Activated T-helper 17 cell treated with anti-CD3 and anti-CD28 coated beads, Interleukin-2, amount 50 U/mL, for 72 hours (primary cell): ENCODE data around the gene REG4. TPM values are rescaled to one million over a fixed set of nuclear protein-coding genes. Genes with fewer than 3 reads are reported as not detected.

Source experiments
- ATAC-seq: fragments of 150-1000 bp; cut with Tn5 transposase; replicated peaks from 2 replicates; pipeline ENCODE4 v1.10.0; 2021; ENCODE audit warnings: mild to moderate bottlenecking, moderate library complexity
- H3K27ac Mint-ChIP-seq: one replicate; pipeline ENCODE4 v1.8.0; 2022; ENCODE audit warnings: mixed read lengths
- H3K27me3 Mint-ChIP-seq: one replicate; pipeline ENCODE4 v1.8.0; 2022; ENCODE audit warnings: mixed read lengths
- H3K36me3 Mint-ChIP-seq: one replicate; pipeline ENCODE4 v1.8.0; 2022; ENCODE audit warnings: low read depth, mild to moderate bottlenecking, mixed read lengths
- H3K4me1 Mint-ChIP-seq: one replicate; pipeline ENCODE4 v1.8.0; 2022; ENCODE audit warnings: mixed read lengths
- H3K4me3 Mint-ChIP-seq: one replicate; pipeline ENCODE4 v1.8.0; 2022; ENCODE audit warnings: mild to moderate bottlenecking, mixed read lengths
- H3K9me3 Mint-ChIP-seq: one replicate; pipeline ENCODE4 v1.8.0; 2022; ENCODE audit warnings: mixed read lengths
- total RNA-seq, 2 donors: library from RNA; stranded (reverse); gene quantifications; one replicate each; pipeline ENCODE4 v1.2.3, GENCODE V29; 2022

The REG4 gene
- total RNA-seq, 2 donors from 2014 or later = 1.4 TPM; not detected in 1

DNA sequence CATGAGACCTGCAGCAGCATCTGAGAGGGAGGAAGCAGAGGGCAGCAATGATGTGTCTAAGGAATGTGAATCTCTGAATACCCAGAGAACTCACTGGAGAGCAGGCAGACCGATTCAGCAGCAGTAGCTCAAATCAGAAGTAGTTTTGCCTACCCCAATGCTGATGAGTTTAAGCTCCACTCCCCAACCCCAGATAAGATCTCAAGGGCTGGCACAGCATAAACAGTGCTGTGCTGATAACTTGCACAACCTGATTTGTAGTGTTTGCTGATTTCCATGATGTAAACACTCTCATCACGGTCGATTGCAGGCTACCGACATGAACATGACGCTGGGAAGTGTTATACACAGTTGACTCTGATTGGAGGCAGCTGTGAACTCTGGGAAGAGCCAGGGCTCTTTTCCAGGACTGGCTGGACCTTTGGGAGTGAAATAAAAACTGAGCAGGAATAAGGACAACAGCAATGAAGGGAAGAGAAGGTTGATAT lies 31.3 kb downstream of the REG4 start:
- Mint-ChIP-seq H3K4me1 (no peaks in the 10 kb centered on the region), H3K36me3 (no peaks in the 10 kb centered on the region), H3K27me3 (peaks cover 15% of the 10 kb centered on the region), H3K27ac (no peak overlapping the region), H3K4me3 (no peak overlapping the region), H3K9me3 (no peaks in the 10 kb centered on the region)
- no peak for ATAC-seq

DNA sequence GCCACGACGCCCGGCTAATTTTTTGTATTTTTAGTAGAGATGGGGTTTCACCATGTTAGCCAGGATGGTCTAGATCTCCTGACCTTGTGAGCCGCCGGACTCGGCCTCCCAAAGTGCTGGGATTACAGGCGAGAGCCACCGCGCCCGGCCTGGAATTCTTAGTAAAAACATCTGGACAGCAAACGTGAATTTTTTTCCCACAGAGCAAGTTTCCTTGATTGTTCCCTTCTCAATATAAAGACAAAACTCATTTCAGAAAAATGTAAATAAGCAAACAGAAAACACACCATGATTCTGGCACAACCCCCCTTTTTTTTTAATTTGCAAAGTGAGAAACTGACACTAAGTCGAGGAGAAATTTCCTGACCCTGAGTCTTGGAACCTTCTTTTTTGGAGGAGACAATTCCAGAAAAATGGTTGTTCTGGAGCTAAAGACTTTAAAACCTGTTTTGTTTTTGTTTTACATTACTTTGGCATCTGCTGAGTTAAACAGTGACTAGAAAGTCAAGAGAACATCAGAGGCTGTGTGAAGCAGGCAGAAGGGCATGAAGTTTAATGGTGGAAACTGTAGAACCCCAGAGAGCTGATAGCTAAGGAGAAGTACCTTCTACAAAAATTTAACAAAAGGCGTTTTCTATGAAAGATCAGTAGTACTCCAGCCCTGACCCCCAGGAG lies 32.2 kb downstream of the REG4 start:
- no peaks in the 10 kb centered on the region for H3K9me3 Mint-ChIP-seq
- H3K36me3 Mint-ChIP-seq = no peaks in the 10 kb centered on the region
- H3K27me3 Mint-ChIP-seq = peaks cover 15% of the 10 kb centered on the region
- no peaks in the 10 kb centered on the region for H3K4me1 Mint-ChIP-seq
- no peak overlapping the region for H3K27ac Mint-ChIP-seq
- no peak overlapping the region for H3K4me3 Mint-ChIP-seq
- ATAC-seq = no peak

DNA sequence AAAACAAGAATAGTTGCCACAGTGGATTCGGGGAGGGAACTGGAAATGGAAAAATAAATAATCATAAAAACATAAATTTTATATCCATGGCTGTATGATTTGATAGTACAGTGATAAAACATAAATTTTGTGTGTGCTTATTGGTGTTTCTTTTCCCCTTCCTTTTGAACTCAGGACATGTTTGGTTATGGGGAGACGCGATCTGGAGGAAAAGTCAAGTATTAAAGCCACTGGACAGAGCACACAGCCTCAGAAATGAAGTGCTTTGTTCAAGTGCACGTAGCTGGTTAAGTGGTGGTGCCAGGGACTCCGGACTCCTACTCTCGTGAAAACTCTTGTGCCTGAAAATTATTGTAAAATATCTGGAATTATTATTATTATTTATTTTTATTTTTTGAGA lies 32.9 kb downstream of the REG4 start:
- Mint-ChIP-seq H3K36me3 (no peaks in the 10 kb centered on the region), H3K27me3 (peaks cover 15% of the 10 kb centered on the region), H3K27ac (no peak overlapping the region), H3K9me3 (no peaks in the 10 kb centered on the region), H3K4me3 (no peak overlapping the region), H3K4me1 (no peaks in the 10 kb centered on the region)
- no peak for ATAC-seq

DNA sequence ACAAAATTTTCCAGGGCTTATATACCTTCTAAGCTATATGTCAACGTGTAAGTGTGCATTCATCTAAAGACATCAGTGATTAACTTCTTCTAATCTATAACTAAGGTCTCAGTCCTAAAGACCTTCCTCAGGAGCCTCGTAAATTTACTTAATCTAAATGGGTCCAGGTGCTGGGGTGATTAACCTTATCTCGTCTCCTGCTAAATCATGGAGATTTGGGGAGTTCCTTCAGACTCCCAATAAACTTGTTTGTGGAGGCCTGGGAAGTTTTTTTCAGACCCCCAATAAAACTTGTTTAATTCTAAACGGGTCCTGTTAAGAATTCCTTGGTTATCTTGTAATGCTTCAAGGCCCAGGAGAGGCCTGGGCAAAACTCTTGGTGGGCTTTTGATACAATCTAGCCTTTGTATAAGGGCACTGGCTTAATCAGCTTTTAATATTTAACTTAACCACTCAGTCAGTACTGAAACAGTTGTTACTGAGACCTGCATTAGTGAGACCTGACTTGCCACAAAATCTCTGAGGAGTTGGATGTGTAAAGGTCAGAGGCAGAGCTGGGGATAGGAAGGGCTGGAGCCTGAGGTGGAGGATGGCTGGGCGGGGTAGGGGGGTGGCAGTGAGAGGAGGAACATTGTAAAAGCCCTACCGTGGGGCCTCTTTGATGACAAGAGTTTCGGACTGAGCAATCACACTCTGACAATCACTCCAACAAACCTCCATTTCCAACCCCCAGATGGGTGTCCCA lies 36.3 kb downstream of the REG4 start:
- Mint-ChIP-seq H3K36me3 (no peaks in the 10 kb centered on the region), H3K27ac (no peak overlapping the region), H3K9me3 (no peaks in the 10 kb centered on the region), H3K27me3 (peaks cover 13% of the 10 kb centered on the region), H3K4me1 (no peaks in the 10 kb centered on the region), H3K4me3 (no peak overlapping the region)
- ATAC-seq = no peak

DNA sequence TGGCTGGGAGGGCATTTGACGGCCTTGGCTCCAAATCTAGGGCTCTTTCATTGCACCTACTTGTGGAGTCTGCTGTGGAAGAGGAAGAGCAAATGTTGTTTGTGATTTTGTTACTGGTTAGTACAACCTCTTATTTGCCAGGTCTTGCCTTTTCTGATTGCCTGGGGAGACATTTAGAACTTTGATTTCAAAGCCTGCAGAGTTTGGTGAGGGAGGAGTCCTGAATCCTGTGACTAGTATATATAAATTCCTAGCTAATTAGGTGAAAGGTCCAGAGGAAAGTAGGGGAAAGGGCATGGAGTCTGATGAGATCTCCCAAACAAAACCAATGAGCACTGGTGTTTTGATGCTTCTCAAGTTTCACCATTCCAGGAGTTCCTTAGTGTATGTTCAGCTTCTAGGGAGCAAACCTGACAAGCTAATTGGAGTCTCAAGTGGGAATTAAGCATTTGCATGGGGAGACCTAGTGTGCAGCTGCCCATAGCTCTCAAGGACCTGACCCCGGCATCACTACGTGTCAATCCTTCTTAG lies 37.5 kb downstream of the REG4 start:
- ATAC-seq = no peak
- Mint-ChIP-seq H3K4me3 (no peak overlapping the region), H3K4me1 (no peaks in the 10 kb centered on the region), H3K9me3 (no peaks in the 10 kb centered on the region), H3K27ac (no peak overlapping the region), H3K27me3 (peaks cover 13% of the 10 kb centered on the region), H3K36me3 (no peaks in the 10 kb centered on the region)

DNA sequence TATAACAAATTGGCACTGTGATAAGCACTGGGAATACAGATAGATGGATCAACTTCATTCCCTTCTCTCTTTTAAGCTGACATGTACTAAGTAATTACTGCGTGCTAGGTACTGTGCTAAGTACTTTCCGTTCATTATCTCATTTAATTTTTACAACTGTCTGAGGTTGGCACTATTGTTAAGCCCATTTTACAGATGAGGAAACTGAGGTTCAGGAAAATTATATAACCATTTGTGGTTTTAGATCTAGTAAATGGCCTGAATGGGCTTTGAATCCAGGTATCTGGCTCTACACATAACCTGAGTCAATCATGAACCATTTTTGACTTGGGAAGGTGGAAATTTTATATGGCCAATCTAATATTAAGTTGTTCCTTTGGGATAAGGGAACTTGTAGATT lies 39.0 kb downstream of the REG4 start:
- ATAC-seq = no peak
- Mint-ChIP-seq H3K4me1 (no peaks in the 10 kb centered on the region), H3K27me3 (peaks cover 16% of the 10 kb centered on the region), H3K27ac (no peak overlapping the region), H3K4me3 (no peak overlapping the region), H3K9me3 (no peaks in the 10 kb centered on the region), H3K36me3 (no peaks in the 10 kb centered on the region)

DNA sequence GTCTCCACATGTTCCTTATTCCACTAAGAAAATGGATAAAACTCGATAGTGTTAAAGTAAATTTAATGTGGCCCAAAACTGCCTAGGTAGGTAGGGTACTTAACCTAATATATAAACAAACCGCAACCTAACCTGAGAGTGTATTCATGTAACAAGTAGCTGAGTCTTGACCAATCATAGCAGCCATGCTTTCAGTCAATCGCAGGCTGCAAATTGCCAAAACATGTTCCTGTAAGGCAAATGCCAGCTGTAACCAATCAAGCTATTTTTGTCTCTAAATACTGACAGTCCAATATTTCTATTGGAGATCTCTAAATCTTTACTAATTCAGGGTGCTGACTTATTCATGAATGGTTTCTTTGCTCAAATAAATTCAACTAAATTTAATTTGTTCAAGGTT lies 39.5 kb downstream of the REG4 start:
- Mint-ChIP-seq H3K27me3 (peaks cover 21% of the 10 kb centered on the region), H3K4me3 (no peak overlapping the region), H3K36me3 (no peaks in the 10 kb centered on the region), H3K4me1 (no peaks in the 10 kb centered on the region), H3K27ac (no peak overlapping the region), H3K9me3 (no peaks in the 10 kb centered on the region)
- no peak for ATAC-seq

DNA sequence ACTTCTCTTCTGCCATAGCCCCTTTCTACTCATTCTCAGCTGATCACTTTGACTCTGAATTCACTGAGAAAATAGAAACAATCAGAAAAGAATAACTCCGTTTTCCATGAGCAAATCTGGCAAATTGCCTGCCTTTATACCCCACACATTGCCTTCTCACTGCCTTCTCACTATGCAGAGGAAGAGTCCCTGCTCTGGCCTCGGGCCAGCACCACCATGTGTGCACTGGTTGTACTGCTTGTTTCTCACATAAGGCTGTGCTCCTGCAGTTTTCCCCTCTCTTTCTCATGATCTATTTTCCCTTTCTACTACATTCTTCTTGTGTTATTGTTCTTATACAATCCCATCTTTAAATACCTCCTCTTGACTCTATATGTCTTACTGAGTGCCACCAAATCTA lies 40.2 kb downstream of the REG4 start:
- H3K27ac Mint-ChIP-seq = no peak overlapping the region

DNA sequence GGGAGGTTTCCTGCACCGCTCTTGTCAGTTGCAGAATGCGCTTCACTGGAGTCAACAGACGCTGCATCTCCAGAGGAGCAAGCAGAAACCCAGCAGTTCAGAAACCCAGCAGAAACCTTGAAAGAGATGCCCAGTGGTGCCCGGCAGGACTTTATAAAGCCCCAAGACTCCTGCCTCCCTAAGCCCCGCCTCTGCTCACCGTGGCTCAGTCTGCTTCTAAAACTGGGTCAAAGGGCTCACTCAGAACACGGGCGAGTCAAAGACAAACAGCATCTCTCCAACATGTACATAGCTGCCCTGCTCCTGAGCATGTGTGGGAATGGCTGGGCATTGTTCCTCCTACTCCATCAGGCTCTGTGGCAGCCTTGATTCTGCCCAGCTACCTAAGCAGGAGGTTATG lies 42.5 kb downstream of the REG4 start, which contains the start of gene HMGCS2:
TSS of gene HMGCS2 (minus strand) at position 128 of the 400 bp plus-strand sequence. CDS start at position 67, 61 bp downstream.
- peaks cover 13% of the 10 kb centered on the region for H3K27me3 Mint-ChIP-seq

More for the DNA sequence above, 40.2 kb downstream of the REG4 start:
- no peaks in the 10 kb centered on the region for H3K9me3 Mint-ChIP-seq
- no peaks in the 10 kb centered on the region for H3K4me1 Mint-ChIP-seq
- no peak for ATAC-seq
- no peaks in the 10 kb centered on the region for H3K36me3 Mint-ChIP-seq
- no peak overlapping the region for H3K4me3 Mint-ChIP-seq
- H3K27me3 Mint-ChIP-seq = peaks cover 18% of the 10 kb centered on the region

DNA sequence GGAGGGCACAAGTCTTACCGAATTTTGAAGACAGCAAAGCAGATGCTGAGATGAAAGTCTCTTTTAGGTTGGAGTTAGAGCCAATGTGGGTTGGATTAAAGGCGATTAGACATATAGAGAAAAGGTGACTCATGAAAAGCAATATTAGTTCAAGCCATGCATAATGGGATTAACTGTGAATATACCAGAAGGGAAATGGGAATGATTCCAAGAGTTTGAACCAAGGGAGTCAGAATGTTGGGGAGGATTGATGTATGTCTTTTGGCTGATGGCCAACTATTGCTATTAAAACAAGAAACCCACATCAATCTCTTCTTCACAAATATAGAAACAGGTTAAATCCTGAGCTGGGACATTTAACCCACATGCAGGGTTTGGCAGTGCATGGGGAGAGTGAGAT lies 43.8 kb downstream of the REG4 start:
- H3K4me3 Mint-ChIP-seq = no peak overlapping the region
- no peak overlapping the region for H3K27ac Mint-ChIP-seq
- H3K9me3 Mint-ChIP-seq = no peaks in the 10 kb centered on the region
- no peaks in the 10 kb centered on the region for H3K36me3 Mint-ChIP-seq
- no peak for ATAC-seq
- no peaks in the 10 kb centered on the region for H3K4me1 Mint-ChIP-seq
- H3K27me3 Mint-ChIP-seq = peaks cover 9% of the 10 kb centered on the region

More for the DNA sequence above, 42.5 kb downstream of the REG4 start, which contains the start of gene HMGCS2:
- no peak for ATAC-seq
- Mint-ChIP-seq H3K27ac (no peak within 1 kb of the TSS), H3K36me3 (no peaks in the 10 kb centered on the region), H3K9me3 (no peaks in the 10 kb centered on the region), H3K4me3 (no peak within 1 kb of the TSS), H3K4me1 (no peaks in the 10 kb centered on the region)

DNA sequence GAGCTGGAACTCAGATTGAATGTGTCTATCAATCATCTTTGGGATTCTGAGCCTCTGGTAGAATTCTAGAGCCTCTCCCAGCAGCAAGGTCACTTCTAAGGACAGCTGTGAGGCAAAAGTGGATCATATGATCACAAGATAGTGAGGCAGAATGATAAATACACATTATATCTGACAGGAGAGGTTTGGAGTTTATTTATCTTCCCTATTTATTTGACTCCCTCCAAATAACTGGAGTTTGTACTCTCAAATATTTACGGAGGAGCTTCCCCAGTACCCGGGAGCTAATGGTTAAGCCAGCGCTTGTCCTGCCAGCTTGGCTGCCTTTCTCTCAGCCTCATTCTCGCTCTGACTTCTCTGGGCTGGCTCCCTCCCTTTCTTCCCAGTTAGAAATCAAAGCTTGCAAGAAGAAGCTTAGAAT lies 44.9 kb downstream of the REG4 start:
- Mint-ChIP-seq H3K9me3 (no peaks in the 10 kb centered on the region), H3K27ac (no peak overlapping the region), H3K4me1 (no peaks in the 10 kb centered on the region), H3K36me3 (no peaks in the 10 kb centered on the region), H3K27me3 (peaks cover 9% of the 10 kb centered on the region), H3K4me3 (no peak overlapping the region)
- ATAC-seq = no peak

DNA sequence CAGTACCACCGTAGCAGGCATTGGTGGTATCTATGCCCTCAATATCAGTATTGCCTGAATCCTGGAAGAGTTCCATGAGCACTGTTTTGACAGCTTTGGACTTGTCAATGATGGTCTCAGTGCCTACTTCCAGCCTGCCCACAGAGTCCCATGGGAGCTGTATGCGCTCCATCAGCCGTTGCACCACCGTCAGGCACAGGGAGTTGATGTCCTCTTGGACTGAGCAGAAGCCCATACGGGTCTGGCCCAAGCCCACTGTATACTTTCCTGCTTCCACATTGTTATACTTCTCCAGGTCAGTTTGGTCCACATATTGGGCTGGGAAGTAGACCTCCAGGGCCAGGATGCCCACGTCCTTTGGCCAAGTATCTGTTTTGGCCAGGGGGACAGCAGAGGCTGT lies 47.0 kb downstream of the REG4 start:
- no peaks in the 10 kb centered on the region for H3K4me1 Mint-ChIP-seq
- H3K4me3 Mint-ChIP-seq = no peak overlapping the region
- peaks cover 9% of the 10 kb centered on the region for H3K27me3 Mint-ChIP-seq
- no peak for ATAC-seq
- no peaks in the 10 kb centered on the region for H3K9me3 Mint-ChIP-seq
- no peak overlapping the region for H3K27ac Mint-ChIP-seq
- no peaks in the 10 kb centered on the region for H3K36me3 Mint-ChIP-seq

DNA sequence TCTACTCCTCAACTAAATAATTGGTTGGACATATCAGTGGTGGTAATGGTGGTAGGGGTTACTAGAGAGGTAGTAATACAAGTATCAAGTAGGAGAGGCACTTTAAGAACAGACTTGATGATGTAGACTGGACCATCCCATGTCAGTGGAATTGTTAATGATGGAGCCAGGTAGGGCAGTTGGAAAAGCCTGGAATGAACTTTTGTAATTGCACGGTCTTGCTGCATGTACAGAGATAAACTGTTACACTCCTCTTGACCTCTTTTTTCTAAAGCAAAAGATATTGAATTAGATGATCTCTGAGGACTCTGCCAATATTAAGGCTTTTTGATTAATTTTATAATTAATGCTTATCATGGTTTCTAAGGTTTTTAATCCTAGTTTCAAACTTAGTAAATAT lies 48.3 kb downstream of the REG4 start:
- Mint-ChIP-seq H3K27me3 (peaks cover 9% of the 10 kb centered on the region), H3K9me3 (no peaks in the 10 kb centered on the region), H3K4me3 (no peak overlapping the region), H3K36me3 (no peaks in the 10 kb centered on the region), H3K4me1 (no peaks in the 10 kb centered on the region), H3K27ac (no peak overlapping the region)
- ATAC-seq = no peak

DNA sequence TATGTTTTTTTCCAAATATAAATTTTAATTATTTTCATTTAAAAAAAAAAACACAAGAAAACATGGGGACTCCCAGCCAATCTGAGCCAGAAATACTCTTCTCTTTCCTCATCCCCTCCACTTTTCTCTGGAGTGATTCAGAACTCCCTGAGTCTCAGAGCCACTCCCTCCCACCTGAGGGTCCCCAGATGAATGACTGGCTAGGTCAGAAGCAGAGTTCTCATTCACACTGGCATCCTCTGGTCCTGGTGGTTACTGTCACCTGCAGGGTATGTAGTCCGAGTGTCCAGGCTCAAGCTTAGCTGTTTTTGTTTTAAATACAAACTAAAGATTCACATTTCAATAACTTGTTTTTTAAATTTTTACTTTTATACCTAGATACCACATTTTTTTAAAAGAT lies 48.9 kb downstream of the REG4 start:
- ATAC-seq = no peak
- H3K27me3 Mint-ChIP-seq = peaks cover 7% of the 10 kb centered on the region
- no peaks in the 10 kb centered on the region for H3K9me3 Mint-ChIP-seq
- no peaks in the 10 kb centered on the region for H3K4me1 Mint-ChIP-seq
- no peak overlapping the region for H3K4me3 Mint-ChIP-seq
- H3K36me3 Mint-ChIP-seq = no peaks in the 10 kb centered on the region
- no peak overlapping the region for H3K27ac Mint-ChIP-seq

DNA sequence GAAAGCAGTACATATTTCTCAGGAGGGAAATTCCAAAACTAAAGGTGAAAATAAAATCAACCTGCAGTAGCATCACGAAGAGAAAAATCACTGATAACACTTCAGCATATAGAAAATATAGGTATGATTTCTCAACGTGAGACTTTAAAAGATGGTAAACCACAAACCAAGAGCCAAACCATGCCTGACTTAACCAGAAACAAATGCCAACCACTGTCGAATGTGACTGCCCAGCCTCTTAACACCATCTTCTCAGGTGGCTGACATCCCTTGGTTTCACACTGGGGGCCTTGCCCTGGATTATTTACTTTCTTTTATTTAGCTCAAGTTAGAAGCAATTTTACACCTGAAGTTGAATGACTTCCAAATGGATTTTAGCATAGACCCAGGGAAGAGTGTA lies 52.7 kb downstream of the REG4 start:
- peaks cover 16% of the 10 kb centered on the region for H3K27me3 Mint-ChIP-seq
- H3K9me3 Mint-ChIP-seq = no peaks in the 10 kb centered on the region
- H3K27ac Mint-ChIP-seq = no peak overlapping the region
- no peak overlapping the region for H3K4me3 Mint-ChIP-seq
- no peak for ATAC-seq
- no peaks in the 10 kb centered on the region for H3K4me1 Mint-ChIP-seq
- no peaks in the 10 kb centered on the region for H3K36me3 Mint-ChIP-seq
